SU-DHL-6 (cell line): ENCODE measurements around the gene ADGRG7.

Source experiments
- H2AFZ ChIP-seq: fragments of 200-600 bp; sonication (generic); 2 replicates; pipeline ENCODE4 v1.6.1; 2014; ENCODE audit warnings: low read depth, mild to moderate bottlenecking, moderate library complexity, mixed read lengths, antibody characterized with exemption, low read length; ENCODE audit not compliant: severe bottlenecking
- H3F3A ChIP-seq: fragments of 200-600 bp; shearing (Covaris generic); 2 replicates; pipeline ENCODE4 v1.6.0; 2016; ENCODE audit warnings: antibody characterized with exemption, mild to moderate bottlenecking; ENCODE audit not compliant: insufficient read depth
- H3K27ac ChIP-seq: fragments of 200-600 bp; sonication (generic); 2 replicates; pipeline ENCODE4 v1.5.1; 2016; ENCODE audit warnings: low read depth, mild to moderate bottlenecking, low read length, moderate library complexity, mixed read lengths
- H3K27me3 ChIP-seq: fragments of 200-600 bp; sonication (generic), shearing (Covaris generic); 2 replicates; pipeline ENCODE4 v1.6.0; 2014; ENCODE audit warnings: mild to moderate bottlenecking, low read length
- H3K36me3 ChIP-seq: fragments of 200-600 bp; sonication (generic); 2 replicates; pipeline ENCODE4 v1.6.1; 2014; ENCODE audit warnings: mild to moderate bottlenecking, low read length, mixed read lengths
- H3K4me2 ChIP-seq: fragments of 300-600, 200-600 bp; shearing (Covaris generic), sonication (generic); 2 replicates; pipeline ENCODE4 v1.6.0; 2014; ENCODE audit warnings: low read length, low read depth, mild to moderate bottlenecking; ENCODE audit not compliant: poor library complexity, severe bottlenecking
- H3K4me3 ChIP-seq: fragments of 200-600 bp; sonication (generic); 2 replicates; pipeline ENCODE4 v1.5.1; 2014; ENCODE audit warnings: antibody characterized with exemption, low read length, mild to moderate bottlenecking, mixed read lengths; ENCODE audit not compliant: insufficient read depth, poor library complexity, severe bottlenecking
- H3K79me2 ChIP-seq: fragments of 200-600 bp; sonication (generic); 2 replicates; pipeline ENCODE4 v1.6.1; 2014; ENCODE audit warnings: mild to moderate bottlenecking, low read length, moderate library complexity; ENCODE audit not compliant: insufficient read depth
- H3K9ac ChIP-seq: fragments of 200-600 bp; sonication (generic); 2 replicates; pipeline ENCODE4 v1.7.0; 2014; ENCODE audit warnings: mild to moderate bottlenecking, low read length
- H3K9me2 ChIP-seq: fragments of 200-600 bp; sonication (generic); replicated peaks from 2 replicates; pipeline ENCODE4 v1.6.1; 2014; ENCODE audit warnings: low read length; ENCODE audit not compliant: insufficient read depth
- H3K9me3 ChIP-seq: fragments of 200-600 bp; sonication (generic); 2 replicates; pipeline ENCODE4 v1.6.1; 2014; ENCODE audit warnings: low read length, mixed read lengths; ENCODE audit not compliant: insufficient read depth
- H4K20me1 ChIP-seq: fragments of 200-600 bp; sonication (generic); 2 replicates; pipeline ENCODE4 v1.6.1; 2014; ENCODE audit warnings: low read depth, mild to moderate bottlenecking, antibody characterized with exemption, low read length, moderate library complexity, mixed read lengths
- CTCF ChIP-seq: fragments of 200-600 bp; sonication (generic); IDR thresholded peaks from one replicate; pipeline ENCODE4 v1.5.1; 2017; ENCODE audit warnings: antibody characterized with exemption, mild to moderate bottlenecking, low read length, moderate library complexity; ENCODE audit not compliant: insufficient read depth, poor library complexity, severe bottlenecking
- EZH2phosphoT487 ChIP-seq: fragments of 200-600 bp; sonication (generic), shearing (Covaris generic); conservative IDR thresholded peaks from 2 replicates; pipeline ENCODE4 v1.6.1; 2018; ENCODE audit warnings: mild to moderate bottlenecking, antibody characterized with exemption, low read length, moderate library complexity, mixed read lengths

The ADGRG7 gene

GRCh38 chr3:100630664-100631063, 21.3 kb downstream of the ADGRG7 start:
- Histone ChIP-seq H3K36me3 (no peaks in the 10 kb centered on the region), H3F3A (no peaks in the 10 kb centered on the region), H3K27me3 (no peaks in the 10 kb centered on the region), H3K9me2 (no peaks in the 10 kb centered on the region), H4K20me1 (no peaks in the 10 kb centered on the region), H3K9me3 (no peaks in the 10 kb centered on the region), H3K79me2 (no peaks in the 10 kb centered on the region), H2AFZ (no peak overlapping the region), H3K4me3 (no peak overlapping the region), H3K4me2 (no peak overlapping the region), H3K27ac (no peak overlapping the region), H3K9ac (no peak overlapping the region)
- TF ChIP-seq CTCF: no peak
- TF ChIP-seq EZH2phosphoT487: no peak

DNA sequence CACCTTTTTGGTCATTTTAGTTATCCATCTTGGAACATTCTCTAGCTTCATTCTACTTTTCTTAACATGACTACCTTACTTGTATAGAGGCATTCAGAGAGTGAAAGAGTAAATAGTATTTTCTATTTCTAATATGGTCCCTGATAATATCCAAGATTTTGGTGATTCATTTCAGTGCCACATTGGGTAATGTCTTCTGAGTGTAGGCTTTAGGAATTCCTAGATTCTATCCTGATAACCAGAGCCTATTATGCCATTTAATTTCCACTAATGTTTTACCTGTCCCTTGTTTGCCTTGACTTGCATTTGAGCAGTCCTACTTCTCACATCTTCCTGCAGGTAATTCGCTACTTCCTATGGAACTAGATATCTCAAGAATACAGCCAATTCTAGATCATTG, 21.8 kb downstream of the ADGRG7 start:
- Histone ChIP-seq H4K20me1 (no peaks in the 10 kb centered on the region), H3K79me2 (no peaks in the 10 kb centered on the region), H3K9me3 (no peaks in the 10 kb centered on the region), H3K27me3 (no peaks in the 10 kb centered on the region), H3K9me2 (no peaks in the 10 kb centered on the region), H3K27ac (no peak overlapping the region), H2AFZ (no peak overlapping the region), H3K9ac (no peak overlapping the region), H3K4me3 (no peak overlapping the region), H3K36me3 (no peaks in the 10 kb centered on the region), H3F3A (no peaks in the 10 kb centered on the region), H3K4me2 (no peak overlapping the region)
- TF ChIP-seq EZH2phosphoT487 (no peak), CTCF (no peak)

DNA sequence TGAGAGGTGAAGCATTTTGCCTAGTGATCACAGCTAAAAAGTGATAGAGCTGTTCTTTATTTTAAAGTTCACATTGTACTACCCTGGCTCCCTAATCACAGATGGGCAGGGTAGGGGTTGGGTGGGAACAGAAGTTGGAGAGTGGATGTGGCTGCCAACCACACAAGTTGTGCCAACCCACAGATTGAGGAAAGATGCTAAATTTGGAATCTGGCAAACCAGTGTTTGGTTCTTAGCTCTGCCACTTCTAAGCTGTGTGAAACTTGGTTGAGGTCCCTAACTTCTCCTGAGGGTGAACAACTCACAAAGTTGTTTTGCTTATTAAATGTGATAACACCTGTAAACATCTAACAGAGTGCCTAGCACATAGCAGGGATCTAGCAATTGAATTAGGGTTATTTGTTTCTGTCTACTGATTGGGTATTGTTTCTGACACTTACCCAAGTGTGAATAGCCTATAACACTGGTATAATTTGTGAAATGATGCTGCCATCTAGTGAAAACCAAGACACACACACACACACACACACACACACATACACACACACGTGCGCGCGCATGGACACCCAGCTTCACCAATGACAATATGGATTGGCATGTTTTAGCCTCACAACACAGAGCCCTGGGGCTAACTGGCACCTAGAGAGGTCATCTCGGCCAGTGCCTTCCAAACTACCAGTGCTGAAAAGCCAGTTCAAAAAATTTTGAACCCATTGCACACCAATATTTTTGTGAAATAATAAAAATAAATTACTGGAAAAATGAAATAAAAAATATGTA, 25.3 kb downstream of the ADGRG7 start:
- no peaks in the 10 kb centered on the region for H3F3A ChIP-seq
- H2AFZ ChIP-seq: no peak overlapping the region
- no peak overlapping the region for H3K4me3 ChIP-seq
- no peaks in the 10 kb centered on the region for H3K9me3 ChIP-seq
- H3K27ac ChIP-seq: no peak overlapping the region
- H4K20me1 ChIP-seq: no peaks in the 10 kb centered on the region
- TF ChIP-seq EZH2phosphoT487 (no peak), CTCF (no peak)
- H3K9ac ChIP-seq: no peak overlapping the region
- no peaks in the 10 kb centered on the region for H3K36me3 ChIP-seq
- no peaks in the 10 kb centered on the region for H3K79me2 ChIP-seq
- no peak overlapping the region for H3K4me2 ChIP-seq
- H3K27me3 ChIP-seq: no peaks in the 10 kb centered on the region
- H3K9me2 ChIP-seq: no peaks in the 10 kb centered on the region
